SK-N-MC (cell line): ENCODE measurements around the gene APOBEC3H.

ENCODE experiments used
- EZH2 ChIP-seq: fragments of 200-600 bp; sonication (generic); IDR thresholded peaks from one replicate; pipeline ENCODE4 v1.6.1; 2017; ENCODE audit warnings: antibody characterized with exemption
- POLR2AphosphoS5 ChIP-seq: IDR thresholded peaks from 2 replicates; pipeline ENCODE4 v1.6.1; 2012; ENCODE audit warnings: mild to moderate bottlenecking, low read depth, low read length, borderline replicate concordance

- TF ChIP-seq POLR2AphosphoS5 = no peak
- no peak for TF ChIP-seq EZH2
These were observed 9.0 kb upstream of the APOBEC3H start for GRCh38 chr22:39087881-39088684.
